ENCODE results near the gene LRRC25.

The LRRC25 gene

DNA sequence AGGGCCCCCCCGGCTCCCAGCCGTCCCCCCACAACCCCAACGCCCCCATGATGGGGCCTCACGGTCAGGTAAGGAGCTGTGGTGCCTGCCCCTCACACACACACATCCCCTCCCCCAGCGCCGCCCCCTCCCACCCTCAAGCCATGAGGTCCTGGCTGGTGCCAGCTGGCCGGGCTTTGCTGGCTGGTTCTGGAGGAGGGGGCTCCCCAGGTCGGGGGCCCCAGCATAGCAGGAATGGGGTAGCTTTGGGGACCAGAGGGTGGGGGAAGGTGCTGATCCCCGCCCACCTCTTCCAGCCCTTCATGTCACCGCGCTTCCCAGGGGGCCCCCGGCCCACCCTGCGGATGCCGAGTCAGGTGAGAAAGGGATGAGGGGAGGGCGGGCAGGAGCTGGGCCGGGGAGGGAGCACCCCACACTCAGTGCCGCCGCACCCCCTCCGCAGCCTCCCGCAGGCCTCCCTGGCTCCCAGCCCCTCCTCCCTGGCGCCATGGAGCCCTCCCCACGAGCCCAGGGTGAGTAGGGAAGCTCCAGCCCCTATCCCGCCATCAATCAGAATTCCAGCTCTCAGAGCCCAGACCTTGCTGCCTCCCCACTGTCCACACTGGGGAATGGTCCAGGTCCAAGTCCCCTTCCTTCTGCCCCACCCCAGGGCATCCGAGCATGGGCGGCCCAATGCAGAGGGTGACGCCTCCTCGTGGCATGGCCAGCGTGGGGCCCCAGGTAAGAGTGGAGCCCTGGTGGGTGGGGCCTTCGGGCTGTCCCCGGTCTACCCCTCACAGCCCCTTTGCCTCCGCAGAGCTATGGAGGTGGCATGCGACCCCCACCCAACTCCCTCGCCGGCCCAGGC lies 34.2 kb upstream of the LRRC25 start:
- ATAC-seq: no peak
- Mint-ChIP-seq H3K4me1 (peaks cover 80% of the 10 kb centered on the region), H3K9me3 (no peaks in the 10 kb centered on the region), H3K27me3 (no peaks in the 10 kb centered on the region), H3K4me3 (peak overlapping the region in 1 of 2 donors; percentile 39), H3K27ac (no peak overlapping the region)
- no peak for DNase-seq

DNA sequence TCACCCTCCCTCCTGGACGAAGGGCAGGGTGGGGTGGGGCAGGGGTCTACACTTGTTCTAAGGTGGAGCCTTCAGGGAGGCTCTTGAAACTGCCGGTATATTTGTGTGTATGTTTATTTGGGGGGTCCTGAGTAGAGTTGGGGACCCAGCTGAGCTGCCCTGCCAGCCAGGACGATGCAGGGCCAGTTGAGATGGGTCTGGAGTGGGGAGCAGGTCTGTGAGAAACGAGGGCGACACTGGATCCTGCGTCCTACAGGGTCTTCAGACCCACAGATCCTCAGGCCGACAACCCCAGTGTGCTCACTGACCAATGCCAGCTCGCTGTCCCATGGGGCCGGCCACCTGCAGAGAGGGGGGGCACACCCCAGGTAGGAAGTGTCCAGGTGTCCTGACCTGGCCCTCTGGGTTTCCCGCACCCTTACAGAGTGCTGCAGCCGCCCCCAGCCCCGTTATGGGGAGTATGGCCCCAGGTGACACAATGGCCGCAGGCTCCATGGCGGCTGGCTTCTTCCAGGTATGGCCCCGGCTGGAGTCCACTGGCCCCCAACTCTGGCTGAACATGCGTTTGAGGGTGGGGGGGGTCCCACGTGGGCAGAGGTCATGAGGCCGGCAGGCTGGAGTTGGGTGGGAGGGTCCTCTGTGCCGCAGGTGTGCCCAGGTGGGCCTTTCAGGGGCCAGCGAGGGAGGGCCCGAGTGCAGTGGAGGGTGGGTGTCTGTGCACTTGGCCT lies 33.2 kb upstream of the LRRC25 start:
- peaks cover 80% of the 10 kb centered on the region for H3K4me1 Mint-ChIP-seq
- peak overlapping the region in 1 of 2 donors; percentile 13 for H3K4me3 Mint-ChIP-seq
- H3K27ac Mint-ChIP-seq: no peak overlapping the region

DNA sequence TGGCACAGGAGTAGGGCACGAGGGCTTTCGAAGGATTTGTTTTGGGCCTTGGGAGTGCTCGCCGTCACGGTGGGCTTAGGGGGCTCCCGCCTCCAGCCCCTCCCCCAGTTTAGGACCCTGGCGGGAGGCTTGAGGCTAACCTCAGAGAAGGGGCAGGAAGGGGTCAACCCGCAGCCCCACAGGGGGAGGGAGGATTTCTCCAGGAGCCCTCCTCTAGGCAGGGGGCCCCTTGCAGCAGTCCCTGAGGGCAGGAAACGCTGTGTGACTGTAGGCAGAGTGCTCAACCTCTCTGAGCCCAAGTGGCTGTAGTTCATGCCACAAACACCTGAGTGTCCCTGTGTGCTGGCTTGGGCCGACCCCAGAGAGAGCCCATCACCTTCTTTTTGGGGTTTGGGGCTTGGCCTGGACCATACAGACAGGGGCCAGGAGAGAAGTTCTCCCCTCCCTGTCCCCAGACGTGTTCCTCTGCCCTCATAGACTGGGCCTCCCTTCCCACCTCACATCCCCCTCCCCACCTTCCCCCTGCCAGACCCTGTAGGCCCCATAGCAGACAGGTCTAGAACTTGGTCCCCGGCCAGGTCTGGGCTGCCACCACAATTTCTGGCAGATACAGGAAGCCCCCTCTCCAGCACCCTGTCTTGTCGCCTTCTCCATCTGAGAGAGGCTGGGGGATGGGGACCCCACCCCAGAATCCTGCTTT lies 32.4 kb upstream of the LRRC25 start:
- DNase-seq: peak in 1 of 2 donors; percentile 30
- Mint-ChIP-seq H3K9me3 (no peaks in the 10 kb centered on the region), H3K27ac (peak overlapping the region in 1 of 2 donors; percentile 40), H3K27me3 (no peaks in the 10 kb centered on the region), H3K4me1 (peaks cover 85% of the 10 kb centered on the region), H3K4me3 (peak overlapping the region; percentile 58 to 71)
- no peak for ATAC-seq

More for the DNA sequence above, 33.2 kb upstream of the LRRC25 start:
- Mint-ChIP-seq H3K9me3 (no peaks in the 10 kb centered on the region), H3K27me3 (no peaks in the 10 kb centered on the region)
- ATAC-seq: no peak
- peak in 1 of 2 donors; percentile 14 for DNase-seq

DNA sequence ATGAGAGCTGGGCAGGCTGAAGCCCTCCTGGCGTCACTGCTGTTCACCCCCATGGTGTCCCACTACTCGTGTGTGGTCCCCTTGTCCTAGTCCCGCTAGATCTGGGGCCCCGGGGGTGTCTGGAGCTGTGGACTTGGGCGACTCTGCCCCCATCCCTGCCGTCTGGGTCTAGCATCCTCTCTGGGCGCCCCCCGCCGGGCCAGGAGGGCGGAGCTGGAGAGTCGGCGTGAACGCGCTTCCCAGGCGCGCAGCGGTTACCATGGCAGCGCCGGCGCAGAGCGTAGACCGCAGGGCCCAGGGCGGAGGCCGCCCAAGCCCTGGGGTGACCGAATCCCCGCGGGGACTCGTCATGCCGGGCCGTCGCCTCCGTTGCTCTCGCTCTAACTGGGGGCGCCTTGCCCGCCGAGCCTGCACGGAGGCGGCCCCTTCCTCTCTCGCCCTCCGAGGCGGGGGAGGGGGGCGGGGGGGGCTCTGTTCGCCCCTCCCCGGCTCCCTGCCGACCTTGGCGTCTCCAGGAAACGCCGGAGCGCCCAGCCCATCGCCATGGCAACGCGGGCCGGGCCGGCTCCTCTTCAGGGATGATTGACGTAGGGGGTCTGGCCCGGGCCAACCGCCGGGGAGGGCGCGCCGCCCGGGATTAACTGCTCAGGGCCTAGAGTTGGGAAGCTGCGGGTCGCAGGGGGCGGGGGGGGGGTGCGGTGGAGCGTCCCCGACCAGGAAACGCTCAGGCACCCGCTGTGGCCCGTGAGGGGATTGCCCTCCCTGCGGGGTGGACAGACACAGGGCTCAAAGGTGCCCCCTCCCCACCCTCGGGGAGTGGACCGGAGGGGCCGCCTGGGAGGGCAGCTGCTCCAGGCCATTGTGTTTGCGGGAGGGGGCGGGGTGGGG lies 31.6 kb upstream of the LRRC25 start:
- no peaks in the 10 kb centered on the region for H3K9me3 Mint-ChIP-seq
- H3K4me3 Mint-ChIP-seq: peak overlapping the region; percentile 58 to 71
- H3K27me3 Mint-ChIP-seq: no peaks in the 10 kb centered on the region
- ATAC-seq (peak; percentile 84), DNase-seq (peak; percentile 85 to 88)
- peaks cover 85% of the 10 kb centered on the region for H3K4me1 Mint-ChIP-seq
- peak overlapping the region in 1 of 2 donors; percentile 63 for H3K27ac Mint-ChIP-seq

DNA sequence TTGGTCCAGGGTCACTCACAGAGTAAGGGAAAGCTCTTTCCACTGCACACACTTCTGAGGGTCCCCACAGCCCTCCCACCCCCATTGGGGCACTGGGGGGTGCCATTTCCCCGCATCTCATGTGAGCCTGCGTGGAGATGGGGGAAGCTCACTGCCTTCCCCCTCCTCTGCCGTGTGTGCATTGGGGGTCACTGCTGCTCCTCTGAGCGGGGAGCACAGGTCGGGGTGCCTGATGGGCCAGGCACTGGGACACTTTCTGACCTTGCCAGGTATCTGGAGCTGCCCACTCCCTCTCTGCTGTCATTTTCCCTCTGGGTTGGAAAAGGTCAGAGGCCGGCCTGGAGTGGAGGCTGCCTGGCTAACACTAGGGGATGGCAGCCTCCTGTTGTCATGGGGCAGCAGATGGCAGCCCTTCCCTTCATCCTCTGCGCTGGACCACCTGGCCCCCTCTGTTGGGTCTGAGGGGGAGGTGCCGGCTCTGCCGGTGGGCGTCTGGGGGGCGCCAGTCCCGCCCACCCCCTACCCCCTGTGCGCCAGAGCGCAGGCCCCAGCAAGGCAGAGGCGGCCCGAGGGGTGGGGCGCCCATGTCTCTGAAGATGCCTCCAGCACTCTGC lies 30.9 kb upstream of the LRRC25 start:
- peak; percentile 1 for ATAC-seq
- no peaks in the 10 kb centered on the region for H3K9me3 Mint-ChIP-seq
- H3K4me3 Mint-ChIP-seq: no peak overlapping the region
- no peak for DNase-seq
- H3K27me3 Mint-ChIP-seq: no peaks in the 10 kb centered on the region
- H3K4me1 Mint-ChIP-seq: peaks cover 90% of the 10 kb centered on the region
- no peak overlapping the region for H3K27ac Mint-ChIP-seq

DNA sequence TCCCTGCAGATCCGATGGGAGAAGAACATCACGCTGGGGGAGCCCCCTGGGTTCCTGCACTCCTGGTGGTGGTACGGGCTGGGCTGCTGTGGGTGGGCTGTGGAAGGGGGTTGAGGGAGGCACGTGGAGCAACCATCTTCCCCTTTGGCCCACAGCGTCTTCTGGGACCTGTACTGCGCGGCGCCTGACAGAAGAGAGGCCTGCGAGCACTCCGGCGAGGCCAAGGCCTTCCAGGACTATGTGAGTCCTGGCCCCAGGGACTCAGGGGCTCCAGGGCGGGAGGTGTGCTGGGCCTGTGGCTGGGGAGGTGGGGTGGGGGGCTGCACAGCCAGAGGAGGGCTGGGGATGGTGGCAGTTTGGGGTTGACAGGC lies 30.3 kb upstream of the LRRC25 start:
- Mint-ChIP-seq H3K4me1 (peaks cover 91% of the 10 kb centered on the region), H3K27ac (no peak overlapping the region), H3K4me3 (no peak overlapping the region), H3K27me3 (no peaks in the 10 kb centered on the region), H3K9me3 (no peaks in the 10 kb centered on the region)
- DNase-seq: no peak
- no peak for ATAC-seq

DNA sequence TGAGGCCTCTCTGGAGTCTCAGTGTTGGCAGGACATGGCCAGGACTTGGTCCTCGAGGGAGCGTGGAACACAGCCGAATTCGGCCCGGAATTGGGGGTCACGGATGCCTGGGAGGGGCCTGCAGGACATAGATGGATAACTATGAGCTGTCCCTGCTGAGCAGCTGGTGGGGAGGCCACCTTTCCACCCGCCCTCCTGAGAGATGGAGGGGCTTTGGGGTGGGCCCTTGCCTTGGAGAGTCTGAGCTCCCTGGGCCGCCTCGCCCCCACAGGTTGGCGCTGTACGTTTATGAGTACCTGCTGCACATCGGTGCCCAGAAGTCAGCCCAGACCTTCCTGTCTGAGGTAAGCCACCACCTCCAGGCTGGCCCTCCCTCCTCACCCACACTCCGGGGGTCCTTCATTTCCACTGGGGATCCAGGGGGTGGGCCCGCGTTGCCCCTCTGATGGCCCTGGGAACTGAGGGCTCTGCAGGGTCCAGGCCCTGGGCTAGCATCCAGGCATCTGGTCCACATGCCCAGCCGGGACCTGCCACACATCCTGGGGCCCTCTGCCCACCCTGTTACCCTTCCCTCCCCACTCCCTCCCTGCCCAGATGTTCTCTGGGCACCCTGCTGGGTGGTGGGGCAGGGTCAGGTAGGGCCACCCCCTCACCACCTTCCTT lies 29.8 kb upstream of the LRRC25 start:
- Mint-ChIP-seq H3K27me3 (no peaks in the 10 kb centered on the region), H3K4me1 (peaks cover 91% of the 10 kb centered on the region), H3K4me3 (no peak overlapping the region), H3K27ac (peak overlapping the region in 1 of 2 donors; percentile 54), H3K9me3 (no peaks in the 10 kb centered on the region)
- ATAC-seq (no peak), DNase-seq (peak in 1 of 2 donors; percentile 13)

DNA sequence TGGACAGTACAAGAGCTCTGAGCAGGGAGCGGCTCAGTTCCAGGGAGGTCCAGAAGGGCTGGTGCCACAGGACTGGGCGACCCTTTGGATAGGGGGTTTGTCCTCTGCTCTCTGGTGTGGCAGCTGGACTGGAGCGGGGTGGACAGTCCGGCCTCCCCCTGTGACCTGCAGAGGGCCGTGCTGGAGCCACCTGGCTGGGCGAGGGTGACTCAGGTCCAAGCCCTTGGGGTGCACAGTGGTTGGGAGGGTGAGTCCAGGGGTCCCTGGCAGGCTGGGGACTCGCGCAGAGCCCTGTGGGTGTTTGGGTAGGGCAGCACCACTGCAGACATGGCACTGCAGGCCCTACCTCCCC lies 29.0 kb upstream of the LRRC25 start:
- ATAC-seq: no peak
- no peak overlapping the region for H3K4me3 Mint-ChIP-seq
- H3K9me3 Mint-ChIP-seq: no peaks in the 10 kb centered on the region
- DNase-seq: peak in 1 of 2 donors; percentile 14
- H3K27ac Mint-ChIP-seq: no peak overlapping the region
- no peaks in the 10 kb centered on the region for H3K27me3 Mint-ChIP-seq
- peaks cover 93% of the 10 kb centered on the region for H3K4me1 Mint-ChIP-seq

DNA sequence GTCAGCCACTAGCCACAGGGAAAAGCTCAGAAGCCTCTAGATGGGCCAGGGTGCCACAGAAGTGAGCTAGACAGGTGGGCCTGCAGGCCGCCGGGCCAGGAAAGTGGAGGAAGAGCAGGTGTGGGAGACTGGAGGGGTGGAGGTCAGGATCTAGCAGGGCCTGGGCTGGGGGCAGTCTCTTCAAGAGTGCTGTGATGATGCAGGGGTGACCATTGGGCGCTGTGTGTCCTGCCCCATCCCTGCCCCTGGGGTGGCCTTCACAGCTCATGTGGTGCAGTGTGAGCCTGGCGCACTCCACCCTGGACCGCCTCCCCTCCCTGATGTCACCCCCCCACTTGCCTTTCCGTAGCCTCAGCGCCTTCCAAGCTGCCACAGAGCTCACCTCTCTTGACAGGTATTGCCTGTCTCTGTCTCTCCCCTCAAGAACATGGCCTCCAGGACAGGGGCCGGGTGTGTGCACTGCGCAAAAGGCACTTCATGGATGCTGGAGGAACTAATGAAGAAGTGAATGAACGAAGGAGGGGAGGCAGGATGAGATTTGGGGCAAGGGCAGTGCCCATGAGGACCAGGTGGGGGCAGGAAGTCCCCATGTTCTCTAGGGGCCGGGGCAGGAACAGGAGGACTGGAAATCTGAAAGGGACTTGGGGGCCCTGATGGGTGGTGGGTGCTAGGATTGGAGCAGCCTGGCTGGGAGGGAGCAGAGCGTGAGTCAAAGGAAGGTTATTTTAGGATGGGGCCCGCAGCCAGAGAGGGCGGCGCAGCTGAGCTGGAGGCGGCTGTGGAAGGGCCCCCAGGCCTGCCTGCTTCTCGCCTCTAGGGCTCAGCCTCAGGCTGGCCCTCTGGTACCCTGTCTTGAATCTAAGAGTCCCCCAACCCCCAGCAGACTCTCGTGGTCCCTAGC lies 28.3 kb upstream of the LRRC25 start:
- Mint-ChIP-seq H3K9me3 (no peaks in the 10 kb centered on the region), H3K4me1 (peaks cover 99% of the 10 kb centered on the region), H3K4me3 (no peak overlapping the region), H3K27me3 (no peaks in the 10 kb centered on the region), H3K27ac (no peak overlapping the region)
- DNase-seq: no peak
- no peak for ATAC-seq

DNA sequence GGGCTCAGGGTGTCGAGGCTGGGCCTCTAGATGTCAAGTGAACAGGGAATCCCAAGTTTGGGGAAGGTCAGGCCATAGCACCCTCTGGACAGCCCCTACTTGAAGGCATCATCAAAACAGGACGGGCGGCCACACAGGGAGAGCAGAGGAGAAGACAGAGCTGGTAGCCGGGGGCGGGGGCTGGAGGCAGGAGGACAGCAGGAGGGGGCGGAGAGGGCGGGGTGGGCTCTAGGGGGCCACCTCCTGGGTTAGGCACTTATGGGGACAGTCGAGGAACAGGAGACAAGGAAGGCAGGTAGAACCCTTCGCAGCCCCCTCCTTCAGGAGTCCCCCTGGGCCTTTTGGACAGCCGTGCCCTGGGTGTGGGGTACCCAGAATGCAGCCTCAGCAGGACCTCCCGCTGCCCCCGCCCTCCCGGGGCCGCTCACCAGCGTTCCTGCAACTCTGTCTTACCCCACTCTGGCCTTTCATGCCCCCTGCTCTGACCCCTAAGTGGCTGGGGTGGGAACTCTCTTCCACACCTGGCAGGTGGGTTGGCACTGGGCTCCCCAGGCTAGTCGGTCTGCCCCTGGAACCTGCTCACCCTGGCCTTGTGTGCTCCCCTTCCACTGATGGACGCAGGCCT lies 27.6 kb upstream of the LRRC25 start:
- Mint-ChIP-seq H3K27me3 (no peaks in the 10 kb centered on the region), H3K4me3 (no peak overlapping the region), H3K4me1 (peaks cover 100% of the 10 kb centered on the region), H3K27ac (no peak overlapping the region), H3K9me3 (no peaks in the 10 kb centered on the region)
- peak in 1 of 2 donors; percentile 14 for DNase-seq
- ATAC-seq: no peak

DNA sequence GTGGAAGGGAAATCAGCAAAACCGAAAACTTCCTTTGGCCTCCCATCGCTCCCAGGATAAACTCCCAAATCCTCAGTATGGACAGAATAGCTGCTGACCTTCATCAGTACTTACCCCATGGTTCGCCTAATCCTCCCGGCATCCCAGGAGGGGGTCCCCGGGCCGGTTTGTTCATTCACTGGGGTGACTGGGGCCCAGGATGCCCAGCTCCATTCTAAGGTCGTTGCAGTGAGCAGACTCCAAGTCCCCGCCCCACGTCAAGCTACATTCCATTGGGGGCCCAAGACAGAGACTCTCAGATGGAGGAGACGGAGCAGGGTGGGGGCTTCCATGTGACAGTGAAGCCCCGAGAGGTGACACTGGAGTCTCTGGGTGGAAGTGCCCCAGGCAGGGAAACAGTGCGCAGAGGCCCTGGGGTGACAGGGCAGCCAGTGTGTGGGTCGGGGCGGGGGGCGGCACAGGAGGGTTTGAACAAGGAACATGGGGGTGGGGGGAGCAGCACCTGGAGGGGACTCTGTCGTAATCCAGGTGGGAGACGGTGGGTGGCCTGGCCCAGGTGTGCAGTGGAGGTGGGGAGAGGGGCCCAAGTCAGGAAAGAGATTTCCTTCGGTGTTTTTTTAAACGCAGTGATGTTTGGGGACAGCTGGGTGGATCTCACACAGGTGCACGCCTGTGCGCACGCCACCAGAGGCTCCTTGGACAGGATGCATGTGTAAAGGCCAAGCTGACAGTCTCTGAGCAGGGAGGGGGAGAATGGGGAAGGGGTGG lies 26.9 kb upstream of the LRRC25 start:
- no peak overlapping the region for H3K4me3 Mint-ChIP-seq
- no peaks in the 10 kb centered on the region for H3K27me3 Mint-ChIP-seq
- ATAC-seq (no peak), DNase-seq (no peak)
- H3K27ac Mint-ChIP-seq: no peak overlapping the region
- peaks cover 94% of the 10 kb centered on the region for H3K4me1 Mint-ChIP-seq
- no peaks in the 10 kb centered on the region for H3K9me3 Mint-ChIP-seq

DNA sequence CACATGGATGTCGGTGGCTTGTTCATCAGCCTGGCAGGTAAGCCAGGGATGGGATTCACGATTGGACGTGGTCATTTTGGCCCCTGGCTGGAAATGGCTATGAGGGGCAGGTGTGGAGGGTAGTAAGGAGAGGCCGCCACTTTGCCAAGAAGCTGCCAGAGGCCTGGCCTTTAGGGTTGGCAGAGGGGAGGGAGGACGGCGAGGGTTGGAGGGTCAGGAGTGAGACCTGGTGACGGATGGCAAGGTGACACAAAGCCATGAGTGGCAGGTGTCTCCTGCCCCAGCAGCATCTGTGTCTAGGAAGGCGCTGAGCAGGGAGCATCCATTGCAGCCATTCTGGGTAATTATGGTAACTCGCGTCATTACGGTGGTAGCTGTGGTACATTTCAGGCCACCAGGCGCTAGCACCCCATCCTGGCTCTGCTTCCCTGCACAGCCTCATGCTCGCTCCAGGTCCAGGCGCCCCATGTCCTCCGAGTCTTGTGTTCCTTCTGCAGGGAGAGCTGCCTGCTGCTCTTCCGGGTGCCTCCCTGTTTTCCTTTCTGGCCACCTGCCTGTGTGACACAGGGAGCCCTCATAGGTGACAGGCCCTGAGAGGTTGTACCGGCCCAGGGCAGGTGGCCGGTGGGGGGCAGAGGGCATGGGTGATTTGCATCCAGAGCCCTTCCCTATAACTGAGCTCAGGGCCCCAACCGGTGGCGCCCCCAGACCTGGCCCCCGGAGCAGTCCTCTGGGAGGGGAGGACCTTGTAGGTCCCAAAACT lies 26.0 kb upstream of the LRRC25 start:
- peaks cover 92% of the 10 kb centered on the region for H3K4me1 Mint-ChIP-seq
- peaks cover 4% of the 10 kb centered on the region for H3K27me3 Mint-ChIP-seq
- no peak overlapping the region for H3K27ac Mint-ChIP-seq
- ATAC-seq (no peak), DNase-seq (no peak)
- no peak overlapping the region for H3K4me3 Mint-ChIP-seq
- H3K9me3 Mint-ChIP-seq: no peaks in the 10 kb centered on the region
